Retina (tissue), 1 donor: ENCODE results near the gene C1orf232.

Experiments
- DNase-seq: peaks from one replicate; pipeline ENCODE4 v3.0.0-alpha.2; 2016

C1orf232 gene

GRCh38 chr1:26122988-26123973 is 45.5 kb downstream of the C1orf232 start:
- no peak for DNase-seq

DNA sequence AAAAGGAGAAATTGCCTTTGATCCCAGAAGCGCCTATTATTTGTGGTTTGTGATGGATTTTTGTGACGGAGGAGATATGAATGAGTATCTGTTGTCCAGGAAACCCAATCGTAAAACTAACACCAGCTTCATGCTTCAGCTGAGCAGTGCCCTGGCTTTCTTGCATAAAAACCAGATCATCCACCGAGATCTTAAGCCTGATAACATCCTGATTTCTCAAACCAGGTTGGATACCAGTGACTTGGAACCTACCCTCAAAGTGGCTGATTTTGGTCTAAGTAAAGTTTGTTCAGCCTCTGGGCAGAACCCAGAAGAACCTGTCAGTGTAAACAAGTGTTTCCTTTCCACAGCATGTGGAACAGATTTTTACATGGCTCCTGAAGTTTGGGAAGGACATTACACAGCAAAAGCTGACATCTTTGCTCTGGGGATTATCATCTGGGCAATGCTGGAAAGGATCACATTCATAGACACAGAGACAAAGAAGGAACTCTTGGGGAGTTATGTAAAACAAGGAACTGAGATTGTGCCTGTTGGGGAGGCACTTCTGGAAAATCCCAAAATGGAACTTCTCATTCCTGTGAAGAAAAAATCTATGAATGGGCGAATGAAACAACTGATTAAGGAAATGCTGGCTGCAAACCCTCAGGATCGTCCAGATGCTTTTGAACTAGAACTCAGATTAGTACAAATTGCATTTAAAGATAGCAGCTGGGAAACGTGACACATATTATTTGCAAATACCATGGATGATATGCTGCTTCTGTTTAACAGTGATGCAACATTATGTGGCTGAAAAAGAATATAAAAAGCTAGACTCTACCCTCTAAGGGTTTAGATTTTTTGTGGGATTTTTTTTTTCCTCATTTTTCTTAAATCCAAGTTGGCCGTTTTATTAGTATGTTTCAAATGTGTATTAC is 46.6 kb downstream of the C1orf232 start:
- no peak for DNase-seq

DNA sequence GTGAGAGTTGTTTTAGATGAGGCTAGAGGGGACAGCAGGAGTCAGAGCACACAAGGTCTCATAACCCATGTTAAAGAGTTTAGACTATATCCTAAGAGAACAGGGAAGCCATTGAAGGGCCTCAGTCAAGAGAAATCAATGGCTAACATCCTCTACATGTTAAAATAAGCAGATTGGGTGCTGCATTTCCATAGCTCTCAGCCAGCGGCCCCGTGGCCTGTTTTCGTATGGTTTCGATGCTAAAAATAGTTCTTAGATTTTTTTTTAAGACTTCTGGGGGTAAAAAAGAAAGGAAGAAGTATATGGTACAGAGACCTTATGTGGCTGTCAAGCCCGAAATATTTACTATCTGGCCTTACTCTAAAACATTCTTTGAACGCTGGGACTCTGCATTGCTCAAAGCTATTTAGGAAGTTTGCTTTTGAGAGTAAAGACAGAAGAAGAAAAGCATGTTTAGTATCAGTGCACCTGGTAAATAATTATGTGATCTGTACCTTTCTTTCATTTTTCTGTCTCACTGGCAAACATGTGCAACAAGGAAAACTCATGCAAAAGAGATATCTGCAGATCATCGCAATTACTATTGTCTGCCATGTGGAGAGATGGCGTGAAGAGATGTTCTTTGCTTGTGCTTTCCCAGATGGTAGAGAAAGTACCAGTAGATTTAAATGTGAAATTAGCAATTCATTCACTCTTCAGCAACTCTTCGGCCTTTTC is 48.7 kb downstream of the C1orf232 start:
- DNase-seq = no peak

GRCh38 chr1:26114165-26114927 is 54.4 kb downstream of the C1orf232 start:
- no peak for DNase-seq
